ENCODE data around the gene LETMD1.
A peak's percentile ranks its signal among the peaks of the same experiment; 100 is the strongest.
"Not testable (repeated sequence)": the region's sequence is repeated elsewhere in the genome, so short reads cannot be mapped to it uniquely, and the experiment has no call there.

Gene LETMD1

DNA sequence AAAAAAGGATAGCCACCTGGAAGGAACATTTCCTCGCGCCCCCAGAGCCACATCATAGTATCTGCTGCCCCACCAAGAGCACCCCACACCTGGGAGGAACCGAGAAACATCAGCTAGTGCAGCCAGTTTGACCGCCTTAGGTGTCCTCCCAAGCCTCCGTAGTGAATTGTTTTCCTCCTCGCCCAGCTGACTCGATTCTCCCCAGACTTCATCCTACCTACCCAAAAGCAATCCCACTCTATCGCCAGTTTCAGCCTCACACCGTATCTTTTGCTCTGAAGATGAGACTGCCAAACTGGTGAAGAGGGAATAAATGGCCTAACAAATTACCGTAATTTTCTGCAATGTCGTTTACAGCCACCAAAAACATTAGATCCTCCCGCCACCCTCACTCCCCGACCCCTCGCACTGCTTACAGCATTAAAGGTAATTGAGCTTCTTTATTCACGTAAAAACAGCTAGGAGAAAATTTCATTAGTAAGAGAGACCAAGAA is 20.7 kb upstream of the LETMD1 start:
- DNase-seq: no peak

GRCh38 chr12:51028126-51028812 is 19.9 kb upstream of the LETMD1 start:
- DNase-seq: peak; percentile 28 to 69

DNA sequence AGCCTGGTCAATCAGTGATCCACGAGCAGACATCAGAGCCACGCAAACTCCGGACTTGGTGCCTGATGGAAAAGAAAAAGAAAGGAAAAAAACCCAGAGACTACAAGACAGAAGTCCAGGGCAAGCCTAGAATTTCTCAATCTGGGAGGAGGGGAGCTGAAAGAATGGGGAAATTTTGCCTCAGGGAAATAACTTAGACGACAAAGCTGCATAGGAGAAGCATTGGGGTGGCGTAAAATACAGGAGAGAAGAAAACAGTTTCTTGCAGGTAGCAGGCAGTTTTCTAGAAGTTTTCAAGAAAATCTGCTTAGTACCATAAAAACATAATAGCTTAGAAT is 19.3 kb upstream of the LETMD1 start:
- no peak for DNase-seq

GRCh38 chr12:51033048-51033447 is 15.1 kb upstream of the LETMD1 start:
- no peak for DNase-seq

DNA sequence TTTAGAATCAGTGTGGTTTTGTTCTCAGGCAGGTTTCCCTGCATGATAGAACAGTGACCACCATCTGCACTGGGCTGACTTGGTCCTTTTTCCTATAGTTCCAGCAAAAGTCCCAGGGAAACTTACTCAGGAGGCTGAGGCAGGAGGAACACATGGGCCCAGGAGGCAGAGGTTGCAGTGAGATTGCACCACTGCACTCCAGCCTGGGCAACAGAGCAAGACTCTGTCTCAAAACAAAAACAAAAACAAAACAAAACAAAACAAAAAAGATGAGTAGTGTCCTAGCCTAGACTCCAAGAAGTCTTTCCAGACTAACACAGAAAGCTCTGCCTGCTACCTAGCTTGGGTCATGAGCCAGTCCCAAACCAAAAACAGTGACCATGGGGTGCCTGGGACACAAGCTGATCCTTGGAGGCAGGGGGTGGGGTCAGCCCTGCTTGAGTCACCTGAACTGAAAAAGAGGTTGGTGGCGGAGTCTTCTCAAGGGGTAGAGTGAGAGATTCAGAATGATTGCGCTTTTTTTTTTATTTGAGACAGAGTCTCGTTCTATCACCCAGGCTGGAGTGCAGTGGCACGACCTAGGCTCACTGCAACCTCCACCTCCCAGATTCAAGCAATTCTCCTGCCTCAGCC is 14.6 kb upstream of the LETMD1 start:
- no peak for DNase-seq

DNA sequence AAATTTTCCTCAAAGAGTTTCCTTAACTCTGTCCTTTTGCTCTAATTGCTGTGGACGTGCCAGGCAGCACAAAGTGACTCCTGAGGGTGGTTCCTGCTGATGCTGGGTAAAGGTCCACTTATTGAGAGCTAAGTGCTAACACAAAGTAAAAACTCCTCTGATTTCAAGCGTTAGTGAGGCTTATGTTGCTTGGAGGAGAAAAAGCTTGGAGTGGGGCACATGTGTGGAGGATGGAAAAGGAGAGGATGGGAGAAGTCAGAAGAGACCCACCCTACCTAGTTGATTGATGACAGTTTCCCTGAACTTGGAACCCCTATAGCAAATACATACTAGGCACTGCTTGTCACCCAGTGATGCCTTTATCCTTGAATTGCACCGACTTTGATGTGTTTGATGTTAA is 11.8 kb upstream of the LETMD1 start:
- no peak for DNase-seq

- DNase-seq: peak in 1 of 2 experiments; percentile 24
Observed at GRCh38 chr12:51048661-51049251, 629 bp downstream of the LETMD1 start.

- DNase-seq: no peak
Observed at GRCh38 chr12:51049525-51049924, 1.4 kb downstream of the LETMD1 start.

DNA sequence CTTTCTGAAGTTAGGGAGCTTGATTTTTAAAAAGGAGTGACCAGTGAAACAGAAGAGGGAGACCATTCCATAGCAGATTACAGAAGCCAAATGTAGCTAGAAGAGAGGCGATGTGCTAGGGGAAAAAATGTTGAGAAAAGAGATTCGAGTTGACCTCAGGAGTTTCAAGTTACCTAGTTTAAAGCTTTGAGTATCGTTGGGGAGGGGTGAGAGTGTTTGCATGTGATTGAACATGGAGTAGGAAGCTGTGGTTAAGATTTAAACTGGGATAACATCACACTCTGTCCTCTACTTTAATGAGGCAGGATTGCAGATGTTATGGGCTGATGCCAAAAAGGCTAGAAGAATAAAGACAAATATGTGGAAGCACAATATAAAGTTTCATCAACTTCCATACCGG is 3.7 kb downstream of the LETMD1 start:
- DNase-seq: no peak

- no peak for DNase-seq
Observed at GRCh38 chr12:51055060-51055459, 6.9 kb downstream of the LETMD1 start.

DNA sequence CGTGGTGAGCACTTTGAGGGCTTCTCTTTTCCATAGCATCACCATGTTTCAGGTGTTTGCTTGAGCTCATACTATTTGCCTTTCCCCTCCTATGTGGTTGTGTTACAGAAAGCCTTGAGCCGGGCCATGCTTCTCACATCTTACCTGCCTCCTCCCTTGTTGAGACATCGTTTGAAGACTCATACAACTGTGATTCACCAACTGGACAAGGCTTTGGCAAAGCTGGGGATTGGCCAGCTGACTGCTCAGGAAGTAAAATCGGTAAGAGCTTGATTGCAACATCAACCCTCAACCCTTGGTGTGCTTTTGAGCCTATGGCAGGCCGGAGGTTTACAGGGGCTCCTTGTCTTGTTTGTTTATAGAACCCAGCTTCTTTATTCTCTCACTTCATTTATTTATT is 8.1 kb downstream of the LETMD1 start:
- no peak for DNase-seq

DNA sequence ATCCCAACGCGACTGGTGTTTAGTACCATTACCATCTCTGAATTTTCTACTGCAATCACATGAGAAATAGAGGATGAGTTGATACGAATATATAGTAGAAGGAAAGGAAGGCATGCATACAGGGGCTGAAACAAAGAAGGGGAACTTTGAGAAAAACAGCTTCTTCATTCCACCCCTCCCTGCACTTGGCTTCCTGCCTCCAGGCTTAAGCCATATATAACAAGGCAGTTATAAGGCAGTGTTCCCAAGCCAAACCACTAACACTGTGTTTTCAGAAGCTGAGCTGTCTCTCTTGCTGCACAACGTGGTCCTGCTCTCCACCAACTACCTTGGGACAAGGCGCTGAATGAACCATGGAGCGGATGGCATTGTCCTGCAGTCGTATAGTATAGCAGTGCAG is 11.0 kb downstream of the LETMD1 start:
- no peak for DNase-seq

GRCh38 chr12:51062631-51063397 is 14.7 kb downstream of the LETMD1 start:
- no peak for DNase-seq

DNA sequence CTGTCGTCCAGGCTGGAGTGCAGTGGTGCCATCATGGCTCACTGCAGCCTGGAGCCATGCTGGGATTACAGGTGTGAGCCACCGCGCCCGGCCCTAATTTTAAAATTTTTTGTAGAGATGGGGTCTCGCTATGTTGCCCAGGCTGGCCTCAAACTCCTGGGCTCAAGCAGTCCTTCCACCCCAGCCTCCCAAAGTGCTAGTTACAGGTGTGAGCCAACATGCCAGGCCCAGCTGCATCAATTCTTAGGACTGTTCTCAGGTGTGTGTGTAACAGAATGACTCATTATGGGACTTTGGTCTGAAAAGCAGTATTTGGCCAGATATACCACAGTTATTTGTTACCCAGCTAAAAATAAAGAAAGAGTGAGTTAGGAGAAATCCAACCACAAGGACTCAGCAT is 17.4 kb downstream of the LETMD1 start:
- DNase-seq: no peak

GRCh38 chr12:51067229-51067628 is 19.1 kb downstream of the LETMD1 start:
- DNase-seq: no peak

DNA sequence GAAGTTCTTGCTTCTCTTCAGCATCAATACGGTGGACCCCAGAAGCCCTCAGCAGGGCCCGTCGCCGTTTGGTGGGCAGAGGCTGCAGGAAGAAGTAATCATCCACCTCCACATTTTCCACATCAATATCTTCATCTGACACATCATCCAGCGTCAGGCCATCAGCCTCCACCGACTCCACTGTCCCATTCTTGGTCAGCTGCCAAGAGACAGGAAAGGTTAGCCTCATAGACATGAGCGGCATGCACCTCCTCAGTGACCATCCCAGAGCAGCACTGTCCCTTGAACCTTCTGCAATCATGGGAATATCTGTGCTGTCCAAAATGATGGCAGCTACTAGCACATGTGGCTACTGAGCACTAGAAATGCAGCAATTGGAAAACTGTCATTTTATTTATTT is 19.6 kb downstream of the LETMD1 start:
- no peak for DNase-seq

DNA sequence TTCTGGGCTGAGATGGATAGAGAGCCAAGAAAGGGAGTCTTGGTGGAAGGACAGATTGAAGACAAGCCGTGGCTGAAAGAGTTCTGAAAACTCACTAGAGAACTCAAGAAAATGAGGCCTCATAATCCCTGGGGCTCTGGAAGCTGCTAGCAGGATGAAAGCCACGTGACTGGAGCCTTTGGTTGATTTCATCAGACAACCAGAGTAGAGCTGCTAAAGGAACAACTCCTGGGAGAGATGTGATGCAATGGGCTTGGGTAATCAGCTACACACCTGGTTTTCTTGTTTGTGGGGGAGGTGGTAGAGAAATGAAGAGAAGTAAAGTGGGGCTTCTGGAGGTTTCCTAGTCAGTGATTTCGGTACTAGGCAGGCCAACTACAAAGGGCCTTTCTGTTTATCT is 21.9 kb downstream of the LETMD1 start:
- no peak for DNase-seq

DNA sequence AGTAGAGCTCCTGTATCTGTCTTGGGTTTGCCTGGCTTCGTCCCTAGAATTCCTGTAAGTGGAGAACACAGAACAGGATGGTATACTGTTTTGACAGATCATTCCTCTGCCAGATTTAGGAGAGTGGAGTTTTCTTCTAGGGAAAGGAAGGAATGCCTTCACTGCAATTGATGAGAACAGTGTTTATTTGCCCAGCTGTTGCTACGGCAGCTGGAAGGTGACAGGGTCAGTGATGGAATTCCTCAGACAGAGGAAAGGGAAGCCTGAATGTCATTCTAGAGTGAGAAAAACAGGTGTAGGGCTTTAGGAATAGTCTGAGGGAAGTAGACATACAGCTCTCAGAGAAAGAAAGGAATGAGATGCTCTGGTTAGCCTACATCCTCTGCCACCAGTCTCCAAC is 23.5 kb downstream of the LETMD1 start:
- no peak for DNase-seq

- no peak for DNase-seq
Observed at GRCh38 chr12:51075390-51075789, 27.3 kb downstream of the LETMD1 start.

DNA sequence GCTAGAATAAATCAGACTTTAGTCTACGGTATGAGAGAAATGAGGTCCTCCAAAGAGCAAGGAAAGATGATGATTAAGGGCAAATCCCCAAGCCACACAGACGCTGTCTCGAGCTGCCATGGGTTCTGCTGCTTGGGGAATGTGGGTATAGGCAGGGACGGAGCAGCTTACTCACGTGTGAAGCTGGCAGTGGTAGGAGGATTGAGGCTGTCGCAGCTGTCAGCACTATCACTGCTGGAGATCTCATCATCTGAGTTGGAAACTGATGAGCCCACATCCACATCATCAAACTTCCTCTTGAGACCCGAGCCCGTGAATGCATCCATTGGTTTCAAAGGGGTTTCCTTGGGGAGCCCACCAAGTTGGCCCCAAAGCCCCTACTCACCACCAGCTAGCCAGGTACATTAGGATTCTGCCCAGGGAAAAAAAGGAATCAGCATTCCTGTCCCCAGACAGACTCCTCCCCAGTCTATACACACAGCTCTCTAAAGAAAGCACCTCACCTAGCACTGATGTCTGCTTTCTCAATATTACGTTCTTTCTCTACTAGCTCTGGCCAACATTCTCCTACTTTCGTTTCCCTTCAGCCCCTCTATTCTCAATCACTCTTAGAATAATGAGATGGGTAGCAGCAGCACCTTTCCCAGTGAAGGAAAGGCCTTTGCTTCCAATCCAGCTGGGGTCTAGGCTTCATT is 28.3 kb downstream of the LETMD1 start:
- DNase-seq: no peak

- no peak for DNase-seq
Observed at GRCh38 chr12:51077930-51078329, 29.8 kb downstream of the LETMD1 start.

GRCh38 chr12:51078346-51078745 is 30.2 kb downstream of the LETMD1 start:
- DNase-seq: not testable (repeated sequence)

- not testable (repeated sequence) for DNase-seq
Observed at GRCh38 chr12:51078866-51079265, 30.7 kb downstream of the LETMD1 start.

Data from NCI-H526 (cell line).